ENCODE results near the gene TAF1B.
"Not testable (repeated sequence)": the region's sequence is repeated elsewhere in the genome, so short reads cannot be mapped to it uniquely, and the experiment has no call there.

TAF1B gene

DNA sequence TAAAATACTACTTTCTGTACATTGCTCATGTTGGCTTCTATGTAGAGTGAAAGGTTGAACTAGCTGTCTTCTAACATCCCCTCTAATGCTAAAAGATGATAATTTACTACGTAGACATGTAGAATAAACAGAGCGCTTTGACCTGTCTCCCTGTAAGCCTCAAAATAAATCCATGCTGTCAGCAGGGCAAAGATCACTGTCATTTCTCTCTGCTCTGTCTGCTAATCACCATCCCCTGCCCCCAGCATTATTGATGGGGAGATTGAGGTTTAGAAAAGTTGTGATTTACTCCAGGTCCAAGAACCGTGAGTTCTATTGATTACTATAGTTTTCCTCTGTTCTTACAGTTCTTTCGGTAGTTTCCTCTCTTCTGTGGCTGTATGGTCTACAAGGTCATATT, 69.2 kb downstream of the TAF1B start:
- H3K9me3 Mint-ChIP-seq, result no peaks in the 10 kb centered on the region
- H3K4me3 Mint-ChIP-seq, result no peak overlapping the region
- peaks cover 51% of the 10 kb centered on the region for H3K36me3 Mint-ChIP-seq
- no peak overlapping the region for H3K27ac Mint-ChIP-seq
- peaks cover 7% of the 10 kb centered on the region for H3K4me1 Mint-ChIP-seq
- H3K27me3 Mint-ChIP-seq, result no peaks in the 10 kb centered on the region
- no peak for ATAC-seq

GRCh38 chr2:9914384-9915065, 71.3 kb downstream of the TAF1B start:
- Mint-ChIP-seq H3K4me3 (no peak overlapping the region), H3K9me3 (no peaks in the 10 kb centered on the region), H3K27ac (no peak overlapping the region), H3K27me3 (no peaks in the 10 kb centered on the region), H3K4me1 (peaks cover 7% of the 10 kb centered on the region), H3K36me3 (peaks cover 49% of the 10 kb centered on the region)
- ATAC-seq, result peak; percentile 68

DNA sequence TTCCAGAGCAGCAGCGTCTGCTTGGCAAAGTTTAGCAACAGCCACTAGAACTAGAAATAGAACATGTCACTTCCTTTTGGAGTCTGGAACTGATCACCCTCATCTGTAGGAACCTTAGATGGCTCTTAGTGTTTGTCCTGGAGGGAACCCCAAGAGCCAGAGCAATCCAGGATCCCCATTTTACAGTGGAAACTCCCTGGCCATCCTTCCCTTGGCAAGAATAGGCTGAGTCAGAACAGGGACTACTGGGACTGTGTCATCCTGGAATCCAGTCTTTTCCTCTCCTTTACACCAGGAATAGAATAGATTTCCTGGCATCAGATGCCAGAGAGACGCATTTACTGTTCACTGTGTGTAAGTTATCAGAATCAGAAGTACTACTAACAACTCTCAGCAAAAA, 75.0 kb downstream of the TAF1B start:
- Mint-ChIP-seq H3K4me3 (no peak overlapping the region), H3K27me3 (no peaks in the 10 kb centered on the region), H3K9me3 (no peaks in the 10 kb centered on the region), H3K36me3 (peaks cover 58% of the 10 kb centered on the region), H3K27ac (no peak overlapping the region), H3K4me1 (peaks cover 7% of the 10 kb centered on the region)
- no peak for ATAC-seq

DNA sequence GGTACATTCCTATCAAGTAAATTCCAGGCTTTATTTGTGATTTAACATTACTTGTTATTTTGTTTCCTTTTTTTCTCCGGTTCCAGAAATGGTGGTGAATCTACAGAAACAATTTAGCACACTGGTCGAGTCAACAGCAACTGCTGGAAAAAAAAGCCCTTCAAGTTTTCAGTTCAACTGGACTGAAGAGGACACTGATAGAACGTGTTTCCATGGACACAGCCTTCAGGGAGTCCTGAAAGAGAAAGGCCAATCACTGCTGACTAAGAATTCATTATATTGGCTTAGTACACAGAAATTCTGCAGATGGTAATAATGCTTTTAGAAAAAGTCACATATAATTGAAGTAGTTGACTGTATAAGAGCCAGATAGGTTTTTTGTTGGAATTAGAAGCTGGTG, 76.2 kb downstream of the TAF1B start:
- Mint-ChIP-seq H3K27ac (no peak overlapping the region), H3K9me3 (no peaks in the 10 kb centered on the region), H3K36me3 (peaks cover 46% of the 10 kb centered on the region), H3K27me3 (no peaks in the 10 kb centered on the region), H3K4me1 (peaks cover 3% of the 10 kb centered on the region), H3K4me3 (no peak overlapping the region)
- no peak for ATAC-seq

GRCh38 chr2:9927020-9927419, 83.7 kb downstream of the TAF1B start:
- H3K4me1 Mint-ChIP-seq, H3K27ac Mint-ChIP-seq, H3K4me3 Mint-ChIP-seq, H3K27me3 Mint-ChIP-seq, H3K9me3 Mint-ChIP-seq, ATAC-seq: not testable (repeated sequence)
- peaks cover 68% of the 10 kb centered on the region for H3K36me3 Mint-ChIP-seq

DNA sequence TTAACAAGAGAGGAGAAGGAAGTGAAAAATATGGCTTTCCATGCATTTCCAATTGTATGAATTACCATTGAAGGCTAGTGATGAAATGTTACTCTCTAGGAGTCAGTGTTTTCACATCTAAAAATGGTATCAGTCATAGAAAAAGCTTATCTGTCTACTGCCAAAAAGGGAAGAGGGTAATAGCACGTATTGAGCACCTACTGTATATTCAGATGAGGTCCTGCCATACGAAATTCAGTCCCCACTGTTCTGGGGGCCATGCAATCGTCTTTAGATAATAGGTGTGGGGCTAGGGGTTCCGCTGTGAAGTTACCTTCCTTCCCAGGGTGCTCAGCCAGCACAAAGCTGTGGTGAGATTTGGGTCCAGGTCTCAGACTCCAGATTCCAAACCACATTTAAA, 94.0 kb downstream of the TAF1B start:
- no peak overlapping the region for H3K4me3 Mint-ChIP-seq
- ATAC-seq, result no peak
- H3K27me3 Mint-ChIP-seq, result no peaks in the 10 kb centered on the region
- H3K27ac Mint-ChIP-seq, result no peak overlapping the region
- no peaks in the 10 kb centered on the region for H3K9me3 Mint-ChIP-seq
- peaks cover 5% of the 10 kb centered on the region for H3K4me1 Mint-ChIP-seq
- H3K36me3 Mint-ChIP-seq, result peaks cover 22% of the 10 kb centered on the region

DNA sequence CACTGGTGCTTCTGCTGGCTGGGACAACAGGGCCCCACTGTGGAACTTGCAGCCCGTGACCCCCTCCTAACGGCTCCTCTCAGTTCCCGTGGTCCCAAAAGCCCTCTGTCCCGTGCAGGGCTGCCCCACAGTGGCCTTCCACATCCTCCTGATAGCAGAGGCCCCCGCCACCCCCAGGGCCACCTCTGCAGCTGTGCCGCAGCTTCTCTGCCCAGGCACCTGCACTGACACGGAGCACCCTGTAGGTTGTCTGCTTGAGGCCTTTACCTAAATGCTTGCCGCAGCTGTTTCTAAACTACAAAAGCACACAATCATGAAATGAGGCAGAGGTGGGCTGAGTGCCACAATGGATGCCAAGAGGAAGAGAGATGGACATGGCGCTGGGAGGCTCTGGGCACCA, 94.7 kb downstream of the TAF1B start:
- Mint-ChIP-seq H3K4me3 (no peak overlapping the region), H3K36me3 (peaks cover 16% of the 10 kb centered on the region), H3K27me3 (no peaks in the 10 kb centered on the region), H3K9me3 (no peaks in the 10 kb centered on the region), H3K4me1 (peaks cover 5% of the 10 kb centered on the region), H3K27ac (no peak overlapping the region)
- ATAC-seq, result peak; percentile 31

GRCh38 chr2:9939587-9940485, 96.6 kb downstream of the TAF1B start:
- H3K4me3 Mint-ChIP-seq, result no peak overlapping the region
- no peaks in the 10 kb centered on the region for H3K9me3 Mint-ChIP-seq
- ATAC-seq, result no peak
- H3K36me3 Mint-ChIP-seq, result peaks cover 6% of the 10 kb centered on the region
- no peaks in the 10 kb centered on the region for H3K27me3 Mint-ChIP-seq
- peaks cover 5% of the 10 kb centered on the region for H3K4me1 Mint-ChIP-seq
- no peak overlapping the region for H3K27ac Mint-ChIP-seq

DNA sequence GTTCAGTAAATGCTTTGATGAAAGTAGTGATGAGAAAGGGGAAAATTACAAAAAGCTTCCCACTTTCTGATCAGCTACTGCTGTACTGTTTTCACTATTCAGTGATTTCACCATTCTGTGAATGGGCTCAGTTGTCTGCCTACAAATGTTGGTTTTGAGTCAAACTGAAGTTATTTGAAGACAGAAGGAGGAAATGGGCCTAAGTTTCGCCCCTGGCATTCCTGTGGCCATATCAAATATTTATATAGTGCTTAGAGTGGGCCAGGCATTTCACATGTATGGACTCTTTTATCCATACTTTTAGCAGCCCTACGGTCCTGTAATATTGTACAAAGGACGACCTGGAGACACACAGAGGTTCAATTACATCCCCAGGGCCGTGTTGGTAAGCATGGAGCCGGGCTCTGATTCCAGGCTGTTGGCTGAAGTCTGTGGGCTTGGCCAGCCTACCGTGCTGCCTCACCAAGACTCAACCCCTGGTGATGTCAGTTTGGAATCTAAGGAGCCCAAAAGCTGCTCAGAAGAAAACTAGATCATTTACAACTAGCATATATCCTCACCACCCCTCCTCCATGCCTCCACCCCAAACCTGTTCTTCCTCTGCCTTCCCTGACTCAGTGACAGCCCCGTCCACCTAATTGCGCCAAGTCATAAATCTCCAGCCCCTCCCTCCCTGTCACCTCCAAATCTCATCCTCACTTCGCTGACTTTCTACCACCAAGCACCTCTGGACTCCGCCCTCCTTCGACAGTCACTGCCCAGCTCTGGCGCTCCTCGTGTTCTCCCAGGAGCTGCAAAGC, 98.1 kb downstream of the TAF1B start:
- no peaks in the 10 kb centered on the region for H3K36me3 Mint-ChIP-seq
- no peak overlapping the region for H3K27ac Mint-ChIP-seq
- no peak overlapping the region for H3K4me3 Mint-ChIP-seq
- no peaks in the 10 kb centered on the region for H3K4me1 Mint-ChIP-seq
- no peak for ATAC-seq
- H3K27me3 Mint-ChIP-seq, result peaks cover 7% of the 10 kb centered on the region
- H3K9me3 Mint-ChIP-seq, result no peaks in the 10 kb centered on the region

- H3K4me1 Mint-ChIP-seq, result no peaks in the 10 kb centered on the region
- no peak overlapping the region for H3K27ac Mint-ChIP-seq
- H3K36me3 Mint-ChIP-seq, result no peaks in the 10 kb centered on the region
- peaks cover 8% of the 10 kb centered on the region for H3K27me3 Mint-ChIP-seq
- no peak for ATAC-seq
- H3K4me3 Mint-ChIP-seq, result no peak overlapping the region
- no peaks in the 10 kb centered on the region for H3K9me3 Mint-ChIP-seq
These were observed 98.7 kb downstream of the TAF1B start for GRCh38 chr2:9941996-9942390.

- no peaks in the 10 kb centered on the region for H3K36me3 Mint-ChIP-seq
- no peak overlapping the region for H3K27ac Mint-ChIP-seq
These were observed 101.1 kb downstream of the TAF1B start for GRCh38 chr2:9944330-9944758.

GRCh38 chr2:9945596-9945995, 102.3 kb downstream of the TAF1B start:
- ATAC-seq, result no peak
- H3K9me3 Mint-ChIP-seq, result no peaks in the 10 kb centered on the region
- H3K27me3 Mint-ChIP-seq, result peaks cover 21% of the 10 kb centered on the region
- H3K27ac Mint-ChIP-seq, result no peak overlapping the region
- H3K36me3 Mint-ChIP-seq, result no peaks in the 10 kb centered on the region
- H3K4me1 Mint-ChIP-seq, result peaks cover 3% of the 10 kb centered on the region
- no peak overlapping the region for H3K4me3 Mint-ChIP-seq

More at GRCh38 chr2:9944330-9944758, 101.1 kb downstream of the TAF1B start:
- peaks cover 8% of the 10 kb centered on the region for H3K27me3 Mint-ChIP-seq
- no peak overlapping the region for H3K4me3 Mint-ChIP-seq
- no peaks in the 10 kb centered on the region for H3K9me3 Mint-ChIP-seq
- no peaks in the 10 kb centered on the region for H3K4me1 Mint-ChIP-seq
- ATAC-seq, result no peak

- H3K27ac Mint-ChIP-seq, result no peak overlapping the region
These were observed 102.8 kb downstream of the TAF1B start for GRCh38 chr2:9946076-9946475.

GRCh38 chr2:9946818-9947217, 103.5 kb downstream of the TAF1B start:
- H3K27me3 Mint-ChIP-seq, result peaks cover 24% of the 10 kb centered on the region
- H3K4me1 Mint-ChIP-seq, result peaks cover 5% of the 10 kb centered on the region
- no peaks in the 10 kb centered on the region for H3K36me3 Mint-ChIP-seq
- no peak overlapping the region for H3K27ac Mint-ChIP-seq
- H3K9me3 Mint-ChIP-seq, result no peaks in the 10 kb centered on the region
- no peak for ATAC-seq
- no peak overlapping the region for H3K4me3 Mint-ChIP-seq

More at GRCh38 chr2:9946076-9946475, 102.8 kb downstream of the TAF1B start:
- no peaks in the 10 kb centered on the region for H3K36me3 Mint-ChIP-seq
- no peak overlapping the region for H3K4me3 Mint-ChIP-seq
- H3K9me3 Mint-ChIP-seq, result no peaks in the 10 kb centered on the region
- H3K4me1 Mint-ChIP-seq, result peaks cover 5% of the 10 kb centered on the region
- H3K27me3 Mint-ChIP-seq, result peaks cover 24% of the 10 kb centered on the region
- ATAC-seq, result no peak

GRCh38 chr2:9948721-9949120, 105.4 kb downstream of the TAF1B start:
- H3K27ac Mint-ChIP-seq, result no peak overlapping the region
- H3K9me3 Mint-ChIP-seq, result no peaks in the 10 kb centered on the region
- peaks cover 15% of the 10 kb centered on the region for H3K4me1 Mint-ChIP-seq
- H3K36me3 Mint-ChIP-seq, result no peaks in the 10 kb centered on the region
- no peak for ATAC-seq
- peaks cover 42% of the 10 kb centered on the region for H3K27me3 Mint-ChIP-seq
- H3K4me3 Mint-ChIP-seq, result no peak overlapping the region
